Measurements from ENCODE around the gene TNF. TPM values are rescaled to one million over a fixed set of nuclear protein-coding genes. Genes with fewer than 3 reads are reported as not detected.

The TNF gene
- total and polyA plus RNA-seq, 2 donors from 2014 or later: 0.69 to 5.4 TPM

GRCh38 chr6:31533455-31533841, 41.9 kb upstream of the TNF start:
- DNase-seq: no peak
- intact Hi-C loops (cut with DNase I): no loop called here
- no peak for FAIRE-seq
- H3K36me3 ChIP-seq (ENCODE audit: control insufficient read depth in 2 of 3, insufficient read depth in 3 of 3, low read length in 3 of 3): peaks cover 24 to 64% (median 40%) of the 10 kb centered on the region in 3 donors
- no peak overlapping the region for H3K9ac ChIP-seq (ENCODE audit: low read length in 3 of 3)
- H3K27me3 ChIP-seq (ENCODE audit: control insufficient read depth, insufficient read depth, low read length): no peaks in the 10 kb centered on the region
- no peaks in the 10 kb centered on the region for H3K9me3 ChIP-seq (ENCODE audit: control insufficient read depth in 2 of 3, insufficient read depth in 1 of 3, low read length in 3 of 3)
- H3K4me3 ChIP-seq (ENCODE audit: low read length in 3 of 3): no peak overlapping the region
- no peak overlapping the region for H3K27ac ChIP-seq (ENCODE audit: low read depth in 2 of 2, low read length in 2 of 2)
- no peak for TF ChIP-seq CTCF (IDR thresholded peaks at IDR 0.05; ENCODE audit: borderline replicate concordance, extremely low read depth, insufficient read depth)
- peaks cover 0 to 7% (median 0%) of the 10 kb centered on the region in 3 donors for H3K4me1 ChIP-seq (ENCODE audit: control insufficient read depth in 2 of 3, insufficient read depth in 2 of 3, low read depth in 1 of 3, low read length in 3 of 3)

GRCh38 chr6:31534011-31534410, 41.4 kb upstream of the TNF start:
- Histone ChIP-seq H3K4me3 (ENCODE audit: low read length in 3 of 3) (no peak overlapping the region), H3K4me1 (ENCODE audit: control insufficient read depth in 2 of 3, insufficient read depth in 2 of 3, low read depth in 1 of 3, low read length in 3 of 3) (peaks cover 1 to 12% (median 5%) of the 10 kb centered on the region in 3 donors), H3K36me3 (ENCODE audit: control insufficient read depth in 2 of 3, insufficient read depth in 3 of 3, low read length in 3 of 3) (peaks cover 29 to 70% (median 45%) of the 10 kb centered on the region in 3 donors), H3K27me3 (ENCODE audit: control insufficient read depth, insufficient read depth, low read length) (no peaks in the 10 kb centered on the region), H3K9me3 (ENCODE audit: control insufficient read depth in 2 of 3, insufficient read depth in 1 of 3, low read length in 3 of 3) (no peaks in the 10 kb centered on the region), H3K9ac (ENCODE audit: low read length in 3 of 3) (no peak overlapping the region), H3K27ac (ENCODE audit: low read depth in 2 of 2, low read length in 2 of 2) (no peak overlapping the region)
- DNase-seq (no peak), FAIRE-seq (no peak)
- TF ChIP-seq CTCF (IDR thresholded peaks at IDR 0.05; ENCODE audit: borderline replicate concordance, extremely low read depth, insufficient read depth): no peak
- intact Hi-C loops (cut with DNase I): no loop called here

GRCh38 chr6:31534521-31535040, 40.8 kb upstream of the TNF start:
- DNase-seq (no peak), FAIRE-seq (no peak)
- H3K9ac ChIP-seq (ENCODE audit: low read length in 3 of 3): no peak overlapping the region
- H3K4me1 ChIP-seq (ENCODE audit: control insufficient read depth in 2 of 3, insufficient read depth in 2 of 3, low read depth in 1 of 3, low read length in 3 of 3): peaks cover 7 to 15% (median 10%) of the 10 kb centered on the region in 3 donors
- no peak overlapping the region for H3K27ac ChIP-seq (ENCODE audit: low read depth in 2 of 2, low read length in 2 of 2)
- peaks cover 34 to 74% (median 49%) of the 10 kb centered on the region in 3 donors for H3K36me3 ChIP-seq (ENCODE audit: control insufficient read depth in 2 of 3, insufficient read depth in 3 of 3, low read length in 3 of 3)
- H3K27me3 ChIP-seq (ENCODE audit: control insufficient read depth, insufficient read depth, low read length): no peaks in the 10 kb centered on the region
- no peak for TF ChIP-seq CTCF (IDR thresholded peaks at IDR 0.05; ENCODE audit: borderline replicate concordance, extremely low read depth, insufficient read depth)
- intact Hi-C loops (cut with DNase I): no loop called here
- H3K4me3 ChIP-seq (ENCODE audit: low read length in 3 of 3): no peak overlapping the region
- no peaks in the 10 kb centered on the region for H3K9me3 ChIP-seq (ENCODE audit: control insufficient read depth in 2 of 3, insufficient read depth in 1 of 3, low read length in 3 of 3)

Measured in kidney (tissue), 14 donors.